Sigmoid colon (tissue), 7 donors: ENCODE measurements around the gene ADAMTS2. TPM values are rescaled to one million over a fixed set of nuclear protein-coding genes. Genes with fewer than 3 reads are reported as not detected.

Experiments
- DNase-seq: peaks from one replicate; pipeline ENCODE4 v3.0.0-alpha.2; 2019
- H3K27ac ChIP-seq, 4 donors: fragments of 200-600 bp; sonication (generic); one replicate each; pipeline ENCODE4 v1.5.1; 2016 to 2019; ENCODE audit warnings: mild to moderate bottlenecking in 1 of 4
- H3K27me3 ChIP-seq, 3 donors: fragments of 200-600 bp; sonication (generic); one replicate each; pipeline ENCODE4 v1.5.1; 2019; ENCODE audit warnings: mild to moderate bottlenecking in 1 of 3
- H3K36me3 ChIP-seq, 4 donors: fragments of 200-600 bp; sonication (generic); one replicate each; pipeline ENCODE4 v1.5.1; 2016 to 2019
- H3K4me1 ChIP-seq, 4 donors: fragments of 200-600 bp; sonication (generic); one replicate each; pipeline ENCODE4 v1.5.1; 2017 to 2019
- H3K4me3 ChIP-seq, 4 donors: fragments of 200-600 bp; sonication (generic); one replicate each; pipeline ENCODE4 v1.5.1; 2017 to 2019; ENCODE audit warnings: mild to moderate bottlenecking in 2 of 4, moderate library complexity in 1 of 4
- H3K9me3 ChIP-seq, 4 donors: fragments of 200-600 bp in 3 of 4; sonication (generic) in 3 of 4; one replicate each; pipeline versions ENCODE4 v1.5.1 to v1.6.1; 2013 to 2019
- EP300 ChIP-seq, 4 donors: sonication (generic); formaldehyde crosslinking; IDR thresholded peaks; one replicate each; pipeline ENCODE4 v1.6.1; 2017; ENCODE audit warnings: antibody characterized with exemption in 4 of 4
- POLR2A ChIP-seq, 2 donors: fragments of 450-650 bp; IDR thresholded peaks; one replicate each; pipeline ENCODE4 v1.6.1; 2016; ENCODE audit warnings: antibody characterized with exemption in 2 of 2, mild to moderate bottlenecking in 2 of 2, moderate library complexity in 2 of 2
- POLR2AphosphoS5 ChIP-seq, 4 donors: sonication (generic); formaldehyde crosslinking; IDR thresholded peaks; one replicate each; pipeline ENCODE4 v1.6.1; 2017; ENCODE audit warnings: antibody characterized with exemption in 4 of 4
- WGBS, 2 donors: extraction: QIAGEN DNeasy Blood & Tissue Kit; methylation state at CpG; one replicate each; pipeline ENCODE4 v1.1.7; 2013; 5-methylcytosine and 5-hydroxymethylcytosine counted together
- intact Hi-C: fragments of 100-400 bp; cut with DNase I; formaldehyde crosslinking; loops from one replicate; pipeline ENCODE4 v1.15.1; 2023
- polyA plus RNA-seq, 3 donors: library from polyadenylated mRNA; stranded (reverse); fragments of 200-250 nt; gene quantifications; one replicate each; pipeline ENCODE4 v1.2.3, GENCODE V29; 2013
- total RNA-seq, 4 donors: library from RNA; depleted of rRNA; stranded (reverse); fragments of >200 nt; gene quantifications; one replicate each; pipeline ENCODE4 v1.1.0, GENCODE V29; 2016
- TF ChIP-seq, protein P1 (sequence below), 4 experiments: fragments of 450-650 bp in 3 of 4; fragments of 200-600 bp in 1 of 4; IDR thresholded peaks; one replicate each; pipeline ENCODE4 v1.5.1; 2016 to 2019; ENCODE audit warnings: antibody characterized with exemption in 4 of 4, mild to moderate bottlenecking in 3 of 4, moderate library complexity in 2 of 4
- donor health status: healthy with polysubstance abuse.
- donor health status: Bipolar disorder and iron deficiency.
- donor health status: healthy.

ADAMTS2 gene
- total and polyA plus RNA-seq, 7 donors = 0.69 to 33.2 (median 9.2) TPM

DNA sequence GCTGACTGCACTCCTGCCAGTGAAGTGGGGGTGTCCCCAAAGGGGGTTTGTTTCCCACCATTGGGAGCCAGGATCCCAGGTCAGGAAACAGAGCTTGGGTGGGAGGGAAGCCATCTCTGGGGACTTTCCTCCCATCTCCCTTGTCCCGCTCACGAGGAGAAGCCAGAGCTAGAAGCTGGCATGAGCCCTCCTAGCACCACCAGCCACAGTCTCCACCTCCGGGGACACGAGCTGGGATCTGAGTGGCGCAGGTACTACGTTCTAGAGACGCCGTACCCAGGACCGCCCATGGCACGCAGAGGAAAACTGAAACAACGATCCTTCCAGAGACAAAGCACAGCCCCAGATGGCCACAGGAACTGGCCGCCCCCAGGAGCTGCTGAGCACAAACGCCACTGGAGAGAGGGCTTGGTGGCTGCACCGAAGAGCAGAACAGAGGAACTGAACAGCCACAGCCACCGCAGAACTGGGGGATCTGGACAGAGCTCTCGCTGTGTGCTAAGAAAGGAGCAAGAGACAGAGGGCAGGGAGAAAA is 29.8 kb downstream of the ADAMTS2 start:
- peak; percentile 58 for DNase-seq
- peak overlapping the region in 1 of 4 donors; percentile 80 for H3K27ac ChIP-seq
- no peaks in the 10 kb centered on the region for H3K9me3 ChIP-seq
- H3K4me3 ChIP-seq = no peak overlapping the region
- peaks cover 0 to 24% (median 17%) of the 10 kb centered on the region in 4 donors for H3K4me1 ChIP-seq
- TF ChIP-seq, protein P1, sequence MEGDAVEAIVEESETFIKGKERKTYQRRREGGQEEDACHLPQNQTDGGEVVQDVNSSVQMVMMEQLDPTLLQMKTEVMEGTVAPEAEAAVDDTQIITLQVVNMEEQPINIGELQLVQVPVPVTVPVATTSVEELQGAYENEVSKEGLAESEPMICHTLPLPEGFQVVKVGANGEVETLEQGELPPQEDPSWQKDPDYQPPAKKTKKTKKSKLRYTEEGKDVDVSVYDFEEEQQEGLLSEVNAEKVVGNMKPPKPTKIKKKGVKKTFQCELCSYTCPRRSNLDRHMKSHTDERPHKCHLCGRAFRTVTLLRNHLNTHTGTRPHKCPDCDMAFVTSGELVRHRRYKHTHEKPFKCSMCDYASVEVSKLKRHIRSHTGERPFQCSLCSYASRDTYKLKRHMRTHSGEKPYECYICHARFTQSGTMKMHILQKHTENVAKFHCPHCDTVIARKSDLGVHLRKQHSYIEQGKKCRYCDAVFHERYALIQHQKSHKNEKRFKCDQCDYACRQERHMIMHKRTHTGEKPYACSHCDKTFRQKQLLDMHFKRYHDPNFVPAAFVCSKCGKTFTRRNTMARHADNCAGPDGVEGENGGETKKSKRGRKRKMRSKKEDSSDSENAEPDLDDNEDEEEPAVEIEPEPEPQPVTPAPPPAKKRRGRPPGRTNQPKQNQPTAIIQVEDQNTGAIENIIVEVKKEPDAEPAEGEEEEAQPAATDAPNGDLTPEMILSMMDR (IDR thresholded peaks at IDR 0.05) = no peak
- 81 to 86% methylated on average over 16 of the region's 16 CpGs for WGBS, 2 donors
- intact Hi-C loops = no loop called here
- no peaks in the 10 kb centered on the region for H3K27me3 ChIP-seq
- H3K36me3 ChIP-seq = no peaks in the 10 kb centered on the region

DNA sequence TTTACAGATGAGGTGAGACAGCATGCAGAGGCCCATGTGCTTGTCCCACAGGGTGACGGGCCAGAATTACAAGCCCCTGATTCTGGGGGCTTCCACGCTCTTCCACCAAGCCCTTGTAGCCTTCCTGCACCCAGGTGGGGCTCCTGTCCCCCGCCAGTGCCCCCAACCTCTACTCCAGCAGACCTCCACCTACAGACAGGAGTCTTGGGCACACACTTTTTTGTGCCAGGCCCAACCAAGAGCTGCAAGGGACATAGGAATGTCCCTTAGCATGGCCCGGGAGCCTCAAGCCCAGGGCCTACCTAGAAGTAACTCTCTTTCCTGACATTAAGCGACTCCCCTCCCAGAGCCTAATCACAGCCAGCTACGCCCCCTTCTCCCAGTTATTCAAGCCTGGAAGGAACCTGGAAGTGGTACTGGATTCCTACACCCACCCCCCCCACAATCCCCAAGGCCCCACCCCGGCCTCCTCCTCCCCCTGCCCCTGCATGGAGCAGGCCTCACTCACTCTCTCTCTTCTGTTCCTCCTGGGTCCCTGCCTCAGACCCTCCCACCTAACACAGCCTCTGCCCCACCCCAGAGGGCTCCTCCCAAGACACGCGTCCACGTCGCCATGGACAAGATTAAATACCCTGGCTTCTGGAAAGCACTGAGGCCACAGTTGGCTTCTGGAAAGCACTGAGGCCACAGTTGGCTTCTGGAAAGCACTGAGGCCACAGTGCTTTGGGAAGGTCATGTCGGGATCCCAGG is 30.5 kb downstream of the ADAMTS2 start:
- intact Hi-C loops = loop anchor here (1.0 kb wide), 1 partner anchor 49 kb away; no protein-coding TSS in a partner anchor
- H3K9me3 ChIP-seq = no peaks in the 10 kb centered on the region
- peak overlapping the region in 3 of 4 donors; percentile 10 to 32 (median 20) for H3K4me3 ChIP-seq
- peak; percentile 67 for DNase-seq
- H3K4me1 ChIP-seq = peaks cover 0 to 22% (median 17%) of the 10 kb centered on the region in 4 donors
- 62 to 75% methylated on average over 12 of the region's 12 CpGs for WGBS, 2 donors
- H3K36me3 ChIP-seq = no peaks in the 10 kb centered on the region
- TF ChIP-seq, protein P1 (IDR thresholded peaks at IDR 0.05) = no peak
- TF ChIP-seq POLR2AphosphoS5 (IDR thresholded peaks at IDR 0.05) = no peak
- TF ChIP-seq POLR2A (IDR thresholded peaks at IDR 0.05) = no peak
- TF ChIP-seq EP300 (IDR thresholded peaks at IDR 0.05) = no peak
- H3K27me3 ChIP-seq = no peaks in the 10 kb centered on the region
- peak overlapping the region; percentile 39 to 80 (median 60) for H3K27ac ChIP-seq

DNA sequence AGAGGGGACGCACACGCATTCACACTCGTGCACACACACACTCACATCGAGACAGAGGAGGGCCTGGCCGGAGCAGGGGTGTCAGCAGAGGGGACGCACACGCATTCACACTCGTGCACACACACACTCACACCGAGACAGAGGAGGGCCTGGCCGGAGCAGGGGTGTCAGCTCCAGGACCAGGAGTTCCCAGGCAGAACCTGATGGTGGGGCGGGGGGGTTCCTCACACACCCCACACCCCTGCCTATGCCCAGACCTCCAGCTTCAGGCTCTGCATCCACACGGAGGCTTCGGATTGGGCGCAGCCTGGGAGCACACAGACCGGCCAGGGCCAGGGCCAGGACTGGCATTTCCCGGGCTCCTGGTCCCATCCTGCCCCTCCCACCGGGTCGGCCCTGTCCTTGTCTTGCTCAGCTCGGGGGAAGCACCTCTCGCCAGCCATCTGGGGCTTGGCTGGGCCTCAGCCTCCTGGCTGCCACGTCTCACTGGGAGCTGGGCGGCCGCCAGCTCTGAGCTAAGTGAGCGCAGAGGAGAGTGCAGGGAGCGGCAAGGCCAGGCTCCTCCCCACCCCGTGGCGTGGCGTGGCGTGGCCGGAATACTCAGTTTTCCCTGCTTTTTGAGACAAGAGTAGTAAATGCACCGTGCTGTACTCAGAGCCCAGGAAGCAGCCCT is 31.3 kb downstream of the ADAMTS2 start:
- peaks cover 0 to 20% (median 17%) of the 10 kb centered on the region in 4 donors for H3K4me1 ChIP-seq
- H3K9me3 ChIP-seq = no peaks in the 10 kb centered on the region
- TF ChIP-seq POLR2AphosphoS5 (IDR thresholded peaks at IDR 0.05) (peak in 3 of 4 donors; percentile 53 to 72 (median 63)), EP300 (IDR thresholded peaks at IDR 0.05) (no peak)
- peak; percentile 95 for DNase-seq
- H3K4me3 ChIP-seq = peak overlapping the region in 3 of 4 donors; percentile 10 to 32 (median 20)
- intact Hi-C loops = loop anchor here (1.0 kb wide), 1 partner anchor 49 kb away; no protein-coding TSS in a partner anchor
- no peaks in the 10 kb centered on the region for H3K27me3 ChIP-seq
- H3K36me3 ChIP-seq = no peaks in the 10 kb centered on the region
- WGBS, 2 donors = 74 to 77% methylated on average over 31 of the region's 31 CpGs
- peak overlapping the region; percentile 39 to 80 (median 60) for H3K27ac ChIP-seq

DNA sequence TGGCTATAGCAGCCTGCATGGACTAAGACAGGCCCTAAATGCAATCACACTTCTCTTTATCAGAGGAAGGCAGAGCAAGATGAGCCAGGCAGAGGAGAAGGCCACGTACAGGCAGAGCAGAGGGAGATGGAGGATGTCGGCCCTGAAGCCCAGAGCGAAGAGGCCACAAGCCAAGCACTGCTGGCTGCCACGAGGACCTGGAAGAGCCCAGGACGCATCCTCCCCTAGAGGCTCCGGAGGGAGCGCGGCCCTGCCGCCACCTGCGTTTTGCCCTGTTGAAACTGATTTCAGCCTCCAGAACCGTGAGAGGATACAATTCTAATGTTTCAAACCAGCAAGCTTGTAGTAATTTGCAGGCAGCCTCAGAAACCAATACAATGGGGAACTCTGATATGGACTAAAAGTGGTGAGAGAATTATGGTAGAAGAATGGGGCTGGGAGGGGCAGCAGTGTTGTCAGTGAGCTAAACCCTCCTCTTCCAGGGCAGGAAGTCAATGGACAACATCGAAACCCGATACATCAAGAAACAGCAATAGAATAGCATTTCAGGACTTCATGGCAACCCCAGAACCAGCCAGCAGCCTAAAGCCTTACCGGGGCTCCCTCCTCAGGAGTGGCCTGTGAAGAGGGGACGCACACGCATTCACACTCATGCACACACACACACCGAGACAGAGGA is 32.6 kb downstream of the ADAMTS2 start:
- Histone ChIP-seq H3K27me3 (no peaks in the 10 kb centered on the region), H3K9me3 (no peaks in the 10 kb centered on the region), H3K4me1 (peaks cover 0 to 20% (median 17%) of the 10 kb centered on the region in 4 donors), H3K4me3 (no peak overlapping the region), H3K36me3 (no peaks in the 10 kb centered on the region), H3K27ac (no peak overlapping the region)
- TF ChIP-seq POLR2A (IDR thresholded peaks at IDR 0.05) = no peak
- TF ChIP-seq, protein P1 (IDR thresholded peaks at IDR 0.05) = no peak
- no peak for DNase-seq
- 90 to 93% methylated on average over 17 of the region's 17 CpGs for WGBS, 2 donors
- intact Hi-C loops = no loop called here

DNA sequence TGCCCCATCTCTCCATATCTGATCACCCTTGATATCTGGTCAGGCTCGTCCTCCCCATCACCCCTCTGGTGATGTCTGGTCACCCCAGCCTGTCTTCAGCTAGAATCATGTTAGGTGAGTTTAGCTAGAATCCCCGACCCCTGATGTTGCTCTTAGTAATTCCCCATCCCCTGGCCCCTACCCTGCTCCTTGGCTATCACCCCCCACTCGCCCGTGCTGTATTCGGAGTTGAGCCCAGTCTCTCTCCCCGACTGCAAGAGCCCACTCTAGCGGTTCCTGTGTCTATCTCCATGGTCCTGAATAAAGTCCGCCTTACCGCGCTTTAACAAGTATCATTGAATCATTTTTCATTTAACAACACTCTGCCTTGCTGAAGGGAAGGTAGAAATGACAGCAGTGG is 33.7 kb downstream of the ADAMTS2 start:
- Histone ChIP-seq H3K4me3 (no peak overlapping the region), H3K27ac (no peak overlapping the region), H3K27me3 (no peaks in the 10 kb centered on the region), H3K4me1 (peaks cover 0 to 20% (median 17%) of the 10 kb centered on the region in 4 donors), H3K36me3 (no peaks in the 10 kb centered on the region), H3K9me3 (no peaks in the 10 kb centered on the region)
- WGBS, 2 donors = 79 to 90% methylated on average over 10 of the region's 10 CpGs
- intact Hi-C loops = no loop called here
- peak; percentile 50 for DNase-seq
- TF ChIP-seq EP300 (IDR thresholded peaks at IDR 0.05) (no peak), POLR2AphosphoS5 (IDR thresholded peaks at IDR 0.05) (no peak), POLR2A (IDR thresholded peaks at IDR 0.05) (no peak)
- TF ChIP-seq, protein P1 (IDR thresholded peaks at IDR 0.05) = no peak
